B cell (primary cell): ENCODE measurements around the gene KPNA3. TPM values are rescaled to one million over a fixed set of nuclear protein-coding genes. Genes with fewer than 3 reads are reported as not detected.

Experiments used
- ATAC-seq: fragments of 200-7000 bp; cut with Tn5 transposase; one replicate; pipeline ENCODE4 v1.10.0; 2021; ENCODE audit warnings: low read depth, mild to moderate bottlenecking, moderate number of reproducible peaks, moderate library complexity
- CTCF ChIA-PET: fragments of 350-600 bp; sonication (Branson Sonifier 250); formaldehyde crosslinking; loops from one replicate; lab custom pipeline; 2021; ENCODE audit warnings: antibody characterized with exemption, inconsistent platforms; lab: Charles Lee
- POLR2A ChIA-PET: fragments of 350-600 bp; sonication (Branson Sonifier 250); formaldehyde crosslinking; loops from one replicate; lab custom pipeline; 2021; ENCODE audit warnings: antibody characterized with exemption; lab: Charles Lee
- DNase-seq: peaks from one replicate; pipeline ENCODE4 v3.0.0; 2013
- H2AFZ ChIP-seq: 2 replicates; pipeline ENCODE4 v1.6.1; 2012; ENCODE audit warnings: mild to moderate bottlenecking, low read depth, low read length; ENCODE audit not compliant: insufficient read depth, poor library complexity, severe bottlenecking
- H3K27ac ChIP-seq, 2 donors: 1 replicate in 1 of 2; 2 replicates in 1 of 2; pipeline ENCODE4 v1.5.1; 2012 to 2013; ENCODE audit warnings: low read length in 2 of 2, mild to moderate bottlenecking in 2 of 2, moderate library complexity in 1 of 2
- H3K27me3 ChIP-seq, 4 experiments: fragments of 200-600 bp in 1 of 4; sonication (generic) in 1 of 4; replicated peaks in 1 of 4; 1 replicate in 2 of 4; 2 replicates in 2 of 4; pipeline versions ENCODE4 v1.6.1 to v1.7.0; 2013 to 2016; ENCODE audit warnings: low read length in 3 of 4, mild to moderate bottlenecking in 2 of 4, mixed read lengths in 1 of 4, moderate library complexity in 1 of 4; ENCODE audit not compliant: insufficient read depth in 4 of 4, control insufficient read depth in 3 of 4; ENCODE audit errors: control extremely low read depth in 1 of 4
- H3K36me3 ChIP-seq, 2 experiments: replicated peaks in 1 of 2; 1 replicate in 1 of 2; 2 replicates in 1 of 2; pipeline versions ENCODE4 v1.6.1 to v1.7.1; 2013; ENCODE audit warnings: low read length in 1 of 2; ENCODE audit not compliant: insufficient read depth in 2 of 2, control insufficient read depth in 1 of 2; ENCODE audit errors: control extremely low read depth in 1 of 2, extremely low read depth in 1 of 2
- H3K4me1 ChIP-seq, 2 donors: fragments of 200-600 bp in 1 of 2; sonication (generic) in 1 of 2; 1 replicate in 1 of 2; 2 replicates in 1 of 2; pipeline versions ENCODE4 v1.5.1 to v1.6.1; 2013 to 2017; ENCODE audit warnings: low read length in 2 of 2; ENCODE audit not compliant: control insufficient read depth in 2 of 2, insufficient read depth in 2 of 2
- H3K4me2 ChIP-seq: replicated peaks from 2 replicates; pipeline ENCODE3; 2012; ENCODE audit warnings: mild to moderate bottlenecking, low read depth, low read length; ENCODE audit not compliant: poor library complexity, severe bottlenecking
- H3K4me3 ChIP-seq, 5 experiments: fragments of 200-600 bp in 1 of 5; sonication (generic) in 1 of 5; 1 replicate in 3 of 5; 2 replicates in 2 of 5; pipeline versions ENCODE4 v1.5.1 to v1.7.0; 2011 to 2016; ENCODE audit warnings: low read length in 4 of 5, mild to moderate bottlenecking in 4 of 5, low read depth in 2 of 5, control low read depth in 1 of 5, moderate library complexity in 1 of 5; ENCODE audit not compliant: insufficient read depth in 1 of 5; ENCODE audit errors: control extremely low read depth in 1 of 5, extremely low read depth in 1 of 5
- H3K79me2 ChIP-seq: fragments of 200-600 bp; sonication (generic); one replicate; pipeline ENCODE4 v1.6.0; 2016; ENCODE audit warnings: low read length; ENCODE audit not compliant: control insufficient read depth, insufficient read depth
- H3K9ac ChIP-seq: fragments of 200-600 bp; sonication (generic); 2 replicates; pipeline ENCODE4 v1.6.1; 2017; ENCODE audit warnings: mild to moderate bottlenecking, low read length, moderate library complexity
- H3K9me3 ChIP-seq, 3 donors: one replicate each; pipeline versions ENCODE4 v1.6.1 to v1.7.1; 2013; ENCODE audit warnings: low read length in 2 of 3; ENCODE audit not compliant: control insufficient read depth in 2 of 3, insufficient read depth in 1 of 3; ENCODE audit errors: control extremely low read depth in 1 of 3
- H4K20me1 ChIP-seq: 2 replicates; pipeline ENCODE4 v1.6.0; 2012; ENCODE audit warnings: mild to moderate bottlenecking, low read length; ENCODE audit not compliant: insufficient read depth, control insufficient read depth, poor library complexity, severe bottlenecking
- H3K27ac Mint-ChIP-seq: one replicate; pipeline ENCODE4 v1.8.0; 2021; ENCODE audit warnings: mixed read lengths
- H3K27me3 Mint-ChIP-seq: one replicate; pipeline ENCODE4 v1.8.0; 2021; ENCODE audit warnings: mixed read lengths
- H3K4me1 Mint-ChIP-seq: one replicate; pipeline ENCODE4 v1.8.0; 2021; ENCODE audit warnings: mixed read lengths
- H3K4me3 Mint-ChIP-seq: one replicate; pipeline ENCODE4 v1.8.0; 2021; ENCODE audit warnings: mixed read lengths
- H3K9me3 Mint-ChIP-seq: one replicate; pipeline ENCODE4 v1.8.0; 2022; ENCODE audit warnings: mixed read lengths; ENCODE audit not compliant: insufficient read depth
- CTCF ChIP-seq: fragments of 200-600 bp; IDR thresholded peaks from one replicate; pipeline ENCODE4 v1.8.0; 2022; ENCODE audit warnings: antibody characterized with exemption, mild to moderate bottlenecking
- EZH2 ChIP-seq: IDR thresholded peaks from 2 replicates; pipeline ENCODE4 v1.6.1; 2012; ENCODE audit warnings: borderline replicate concordance, low read depth, mild to moderate bottlenecking, moderate library complexity, low read length; ENCODE audit not compliant: insufficient read depth, poor library complexity, severe bottlenecking
- WGBS: methylation state at CpG from one replicate; pipeline ENCODE4 v1.1.5; 2013; ENCODE audit warnings: missing lambda C conversion rate; ENCODE audit not compliant: insufficient coverage; 5-methylcytosine and 5-hydroxymethylcytosine counted together
- intact Hi-C: fragments of 100-400 bp; cut with micrococcal nuclease; formaldehyde crosslinking; loops from one replicate; pipeline ENCODE4 v1.10.0; 2022
- polyA plus RNA-seq: library from polyadenylated mRNA; depleted of rRNA; stranded (reverse); fragments of >200 nt; gene quantifications from 2 replicates; pipeline ENCODE4 v1.2.3, GENCODE V29; 2012
- total RNA-seq, 2 donors: library from RNA; stranded (reverse); fragments of 120-200 nt in 1 of 2; gene quantifications; 1 replicate in 1 of 2; 2 replicates in 1 of 2; pipeline versions ENCODE4 v1.2.3 to v1.2.4, GENCODE V29; 2013 to 2022

KPNA3 gene
- total and polyA plus RNA-seq, 2 donors (not counting 1 experiment from before 2014, with no cell fraction given) = 7.8 to 19.7 TPM

GRCh38 chr13:49781806-49782205 is 10.7 kb downstream of the KPNA3 start:
- Histone ChIP-seq H3K9ac (no peak overlapping the region), H3K27ac (no peak overlapping the region), H2AFZ (no peak overlapping the region), H3K36me3 (peaks cover 0 to 3% of the 10 kb centered on the region in 2 experiments), H3K4me2 (no peak overlapping the region), H4K20me1 (peaks cover 82% of the 10 kb centered on the region), H3K27me3 (no peaks in the 10 kb centered on the region), H3K79me2 (peaks cover 99% of the 10 kb centered on the region), H3K4me3 (no peak overlapping the region), H3K4me1 (peaks cover 0 to 4% of the 10 kb centered on the region in 2 donors), H3K9me3 (no peaks in the 10 kb centered on the region)
- CTCF ChIA-PET = no interaction called here
- Mint-ChIP-seq H3K9me3 (no peaks in the 10 kb centered on the region), H3K4me3 (no peak overlapping the region), H3K27ac (no peak overlapping the region), H3K4me1 (peaks cover 56% of the 10 kb centered on the region), H3K27me3 (no peaks in the 10 kb centered on the region)
- intact Hi-C loops = no loop called here
- DNase-seq (no peak), ATAC-seq (no peak)
- TF ChIP-seq EZH2 (no peak), CTCF (no peak)
- POLR2A ChIA-PET = no interaction called here
- 100% methylated on average over 3 of the region's 3 CpGs for WGBS

- ChIA-PET CTCF (interaction anchor here (0.9 to 1.1 kb wide), 2 partner anchors 9 to 69 kb away, joined by 3 read pairs; no protein-coding TSS in a partner anchor), POLR2A (no interaction called here)
- Histone ChIP-seq H3K27ac (no peak overlapping the region), H2AFZ (no peak overlapping the region), H4K20me1 (peaks cover 72% of the 10 kb centered on the region), H3K4me3 (no peak overlapping the region), H3K36me3 (peaks cover 0 to 3% of the 10 kb centered on the region in 2 experiments), H3K4me1 (no peaks in the 10 kb centered on the region), H3K9me3 (no peaks in the 10 kb centered on the region), H3K27me3 (no peaks in the 10 kb centered on the region), H3K9ac (no peak overlapping the region), H3K79me2 (peaks cover 97% of the 10 kb centered on the region), H3K4me2 (no peak overlapping the region)
- intact Hi-C loops = no loop called here
- DNase-seq (no peak), ATAC-seq (no peak)
- Mint-ChIP-seq H3K27ac (no peak overlapping the region), H3K9me3 (no peaks in the 10 kb centered on the region), H3K4me1 (peaks cover 47% of the 10 kb centered on the region), H3K27me3 (no peaks in the 10 kb centered on the region), H3K4me3 (no peak overlapping the region)
- TF ChIP-seq EZH2 (no peak), CTCF (no peak)
Measured at GRCh38 chr13:49779721-49780120, 12.8 kb downstream of the KPNA3 start.
